K562 (cell line): ENCODE results near the gene ETS2. TPM values are rescaled to one million over a fixed set of nuclear protein-coding genes. Genes with fewer than 3 reads are reported as not detected.

ENCODE experiments used
- ATAC-seq: fragments of 200-7000 bp; cut with Tn5 transposase; 3 replicates; pipeline ENCODE4 v1.9.1; 2020; ENCODE audit warnings: moderate library complexity
- BruUV-seq: library from RNA; stranded (reverse); fragments of 400-500 nt; replicated peaks from 2 replicates; lab custom pipeline; 2021; lab: Mats Ljungman, UMichigan
- CTCF ChIA-PET: fragments of 300-600 bp; formaldehyde crosslinking; extraction: SDS; loops from one replicate; lab custom pipeline; 2021; ENCODE audit warnings: low intra/inter-chr PET ratio; lab: Yijun Ruan, JAX
- POLR2A ChIA-PET: fragments of 300-600, 350-650 bp; sonication (Branson Sonifier 250); formaldehyde crosslinking; extraction: SDS; loops from one replicate; lab custom pipeline; 2021; ENCODE audit warnings: antibody characterized with exemption, inconsistent platforms; lab: Yijun Ruan, JAX
- DNase-seq, 4 experiments: peaks; one replicate each; pipeline versions ENCODE4 v3.0.0 to v3.0.0-alpha.2; 2011 to 2018; ENCODE audit warnings: low spot score in 3 of 4, mixed read lengths in 3 of 4; ENCODE audit errors: extremely low read depth in 1 of 4
- FAIRE-seq: peaks from 2 replicates; lab custom pipeline; 2011; peaks lifted over from hg19 to GRCh38; lab: Jason Lieb, UNC
- H2AFZ ChIP-seq: 2 replicates; pipeline ENCODE4 v1.6.0; 2011; ENCODE audit warnings: low read depth, low read length, control low read depth, inconsistent platforms
- H3K27ac ChIP-seq: fragments of 200-600 bp; 3 replicates; pipeline ENCODE4 v1.8.0; 2011; ENCODE audit warnings: low read depth, mild to moderate bottlenecking, control low read depth, inconsistent platforms, low read length, moderate library complexity, mixed read lengths; ENCODE audit errors: extremely low read depth
- H3K27me3 ChIP-seq, 2 experiments: fragments of 300-600 bp in 1 of 2; 2 replicates in 1 of 2; 3 replicates in 1 of 2; pipeline versions ENCODE4 v1.6.0 to v1.8.0; 2011; ENCODE audit warnings: inconsistent platforms in 2 of 2, low read length in 2 of 2, mild to moderate bottlenecking in 1 of 2, mixed read lengths in 1 of 2, moderate library complexity in 1 of 2; ENCODE audit not compliant: control insufficient read depth in 2 of 2, insufficient read depth in 2 of 2
- H3K36me3 ChIP-seq: fragments of 300-600 bp; 3 replicates; pipeline ENCODE4 v1.8.0; 2011; ENCODE audit warnings: mild to moderate bottlenecking, low read length, inconsistent platforms; ENCODE audit not compliant: control insufficient read depth, insufficient read depth
- H3K4me1 ChIP-seq, 2 experiments: fragments of 200-600 bp in 1 of 2; replicated peaks in 1 of 2; 2 replicates in 1 of 2; 3 replicates in 1 of 2; pipeline versions ENCODE4 v1.5.1 to v1.8.0; 2011; ENCODE audit warnings: inconsistent platforms in 2 of 2, low read length in 2 of 2, mild to moderate bottlenecking in 1 of 2, mixed read lengths in 1 of 2, moderate library complexity in 1 of 2; ENCODE audit not compliant: control insufficient read depth in 2 of 2, insufficient read depth in 2 of 2
- H3K4me2 ChIP-seq: 2 replicates; pipeline ENCODE4 v1.6.1; 2011; ENCODE audit warnings: low read length, control low read depth, inconsistent platforms, mixed read lengths; ENCODE audit not compliant: insufficient read depth
- H3K4me3 ChIP-seq: fragments of 200-600 bp; sonication (generic), shearing (Covaris generic); 2 replicates; pipeline ENCODE4 v1.5.1; 2016; ENCODE audit warnings: control low read depth, inconsistent platforms
- H3K79me2 ChIP-seq: fragments of 200-600 bp; 3 replicates; pipeline ENCODE4 v1.8.0; 2011; ENCODE audit warnings: low read length, inconsistent platforms; ENCODE audit not compliant: control insufficient read depth, insufficient read depth
- H3K9ac ChIP-seq, 2 experiments: 2 replicates each; pipeline versions ENCODE4 v1.6.0 to v1.6.1; 2011; ENCODE audit warnings: low read depth in 2 of 2, low read length in 2 of 2, control low read depth in 1 of 2, inconsistent platforms in 1 of 2, mild to moderate bottlenecking in 1 of 2, mixed read lengths in 1 of 2; ENCODE audit not compliant: insufficient read depth in 1 of 2
- H3K9me1 ChIP-seq: one replicate; pipeline ENCODE4 v1.6.0; 2011; ENCODE audit warnings: inconsistent platforms, mild to moderate bottlenecking, low read length, moderate library complexity; ENCODE audit not compliant: control insufficient read depth, insufficient read depth
- H3K9me3 ChIP-seq: replicated peaks from 2 replicates; pipeline ENCODE4 v1.5.1; 2011; ENCODE audit warnings: low read depth, low read length, inconsistent platforms; ENCODE audit not compliant: control insufficient read depth, insufficient read depth
- H4K20me1 ChIP-seq: replicated peaks from 2 replicates; pipeline ENCODE4 v1.6.1; 2011; ENCODE audit warnings: low read length, inconsistent platforms, mixed read lengths; ENCODE audit not compliant: control insufficient read depth, insufficient read depth
- C11orf30 ChIP-seq: fragments of 450-650 bp; IDR thresholded peaks from 2 replicates; pipeline ENCODE4 v1.6.1; 2016; ENCODE audit warnings: low read depth, mild to moderate bottlenecking
- FOSL1 ChIP-seq: fragments of 200-800 bp; sonication (Bioruptor generic); conservative IDR thresholded peaks from 2 replicates; pipeline ENCODE4 v1.6.1; 2016; ENCODE audit warnings: missing genetic modification characterization, missing compliant biosample characterization
- MAFF ChIP-seq: IDR thresholded peaks from 2 replicates; pipeline ENCODE4 v1.6.1; 2012; ENCODE audit warnings: low read length, improper control_type of control experiment
- MAFG ChIP-seq: fragments of 450-650 bp; conservative IDR thresholded peaks from 2 replicates; pipeline ENCODE4 v1.6.1; 2016; ENCODE audit warnings: missing genetic modification characterization, missing compliant biosample characterization
- MAZ ChIP-seq, 2 experiments: fragments of 450-650 bp in 1 of 2; sonication (generic) in 1 of 2; formaldehyde crosslinking; IDR thresholded peaks in 1 of 2; conservative IDR thresholded peaks in 1 of 2; 2 replicates each; pipeline versions ENCODE4 v1.4.0 to v1.5.0; 2020; ENCODE audit warnings: mild to moderate bottlenecking in 1 of 2, missing genetic modification reagents in 1 of 2
- MCM3 ChIP-seq: fragments of 450-650 bp; IDR thresholded peaks from 2 replicates; pipeline ENCODE4 v1.6.1; 2016
- MTA1 ChIP-seq: fragments of 450-650 bp; IDR thresholded peaks from 2 replicates; pipeline ENCODE4 v1.6.1; 2017; ENCODE audit warnings: borderline replicate concordance
- NFE2 ChIP-seq: IDR thresholded peaks from 2 replicates; pipeline ENCODE4 v1.6.1; 2014; ENCODE audit warnings: antibody characterized with exemption, low read depth
- SMARCB1 ChIP-seq: IDR thresholded peaks from 2 replicates; pipeline ENCODE4 v1.6.1; 2011; ENCODE audit warnings: improper control_type of control experiment, low read depth; ENCODE audit not compliant: insufficient read length
- ZNF316 ChIP-seq: fragments of 450-650 bp; IDR thresholded peaks from 2 replicates; pipeline ENCODE4 v1.6.1; 2016
- ZNF644 ChIP-seq: fragments of 200-800 bp; sonication (Bioruptor generic); IDR thresholded peaks from 2 replicates; pipeline ENCODE4 v1.6.1; 2016; ENCODE audit warnings: low read depth, missing genetic modification characterization, missing compliant biosample characterization
- WGBS: fragments of 100-300 bp; shearing (Covaris generic); methylation state at CpG from one replicate; pipeline ENCODE4 v1.1.6; 2016; ENCODE audit warnings: low coverage, mixed read lengths; ENCODE audit not compliant: insufficient coverage; ENCODE audit errors: missing lambda C conversion rate; 5-methylcytosine and 5-hydroxymethylcytosine counted together
- in situ Hi-C: fragments of 300-500 bp; cut with MboI; formaldehyde crosslinking; loops from 4 replicates; pipeline ENCODE4 v1.15.0; 2018; ENCODE audit warnings: inconsistent platforms, mixed read lengths
- intact Hi-C: fragments of 100-400 bp; cut with micrococcal nuclease; formaldehyde crosslinking; loops from 2 replicates; pipeline ENCODE4 v1.14.2; 2022
- polyA plus RNA-seq, 8 experiments: library from polyadenylated mRNA; depleted of rRNA in 4 of 8; stranded (reverse) in 5 of 8; unstranded in 3 of 8; fragments of >200 nt; fragmentation: Nextera tagmentation in 2 of 8; fragmentation: Illumina TruSeq in 1 of 8; extraction: Ambion mirVana in 2 of 8; extraction: Trizol in 1 of 8; gene quantifications; 2 replicates each; pipeline versions ENCODE4 v1.2.1 to v1.2.3, GENCODE V29; 2011 to 2014; ENCODE audit warnings: inconsistent platforms in 1 of 8, missing spikeins in 1 of 8
- total RNA-seq, 7 experiments: library from RNA; depleted of rRNA in 6 of 7; stranded (reverse); fragments of >200 nt in 6 of 7; fragmentation: Illumina TruSeq in 2 of 7; extraction: Trizol in 2 of 7; gene quantifications; 2 replicates each; pipeline versions ENCODE4 v1.2.1 to v1.2.3, GENCODE V29; 2011 to 2021; ENCODE audit warnings: low replicate concordance in 1 of 7
- TF ChIP-seq, protein P1 (sequence below): sonication (generic); formaldehyde crosslinking; IDR thresholded peaks from 2 replicates; pipeline ENCODE4 v1.8.0; 2022; ENCODE audit warnings: missing genetic modification reagents, mild to moderate bottlenecking, borderline replicate concordance
- TF ChIP-seq, protein P2 (sequence below), 2 experiments: fragments of 450-650 bp in 1 of 2; sonication (generic) in 1 of 2; formaldehyde crosslinking in 1 of 2; IDR thresholded peaks in 1 of 2; conservative IDR thresholded peaks in 1 of 2; 2 replicates each; pipeline versions ENCODE4 v1.6.1 to v1.8.1; 2016 to 2023; ENCODE audit warnings: mild to moderate bottlenecking in 2 of 2, moderate library complexity in 2 of 2, inconsistent platforms in 1 of 2, missing genetic modification reagents in 1 of 2

The ETS2 gene
- total and polyA plus RNA-seq, 9 of the 15 experiments (the other 6 are each of a cell fraction or from before 2014, with no cell fraction given) = 1.7 to 24.4 (median 12.2) TPM

GRCh38 chr21:38843379-38843778 lies 37.6 kb downstream of the ETS2 start:
- 0 out of 2 replicates have a peak, but pooled peaks have one; percentile 5 for TF ChIP-seq MCM3
- TF ChIP-seq, protein P1, sequence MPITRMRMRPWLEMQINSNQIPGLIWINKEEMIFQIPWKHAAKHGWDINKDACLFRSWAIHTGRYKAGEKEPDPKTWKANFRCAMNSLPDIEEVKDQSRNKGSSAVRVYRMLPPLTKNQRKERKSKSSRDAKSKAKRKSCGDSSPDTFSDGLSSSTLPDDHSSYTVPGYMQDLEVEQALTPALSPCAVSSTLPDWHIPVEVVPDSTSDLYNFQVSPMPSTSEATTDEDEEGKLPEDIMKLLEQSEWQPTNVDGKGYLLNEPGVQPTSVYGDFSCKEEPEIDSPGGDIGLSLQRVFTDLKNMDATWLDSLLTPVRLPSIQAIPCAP (CRISPR knock-in tag) = no peak
- Histone ChIP-seq H2AFZ (no peak overlapping the region), H3K79me2 (no peaks in the 10 kb centered on the region), H3K9me3 (no peaks in the 10 kb centered on the region), H3K9ac (no peak overlapping the region), H3K4me1 (peaks cover 5 to 17% of the 10 kb centered on the region in 2 experiments; a peak in 3 of 5 replicates), H3K36me3 (no peaks in the 10 kb centered on the region), H4K20me1 (no peaks in the 10 kb centered on the region), H3K27ac (no peak overlapping the region), H3K27me3 (no peaks in the 10 kb centered on the region), H3K4me3 (no peak overlapping the region), H3K4me2 (no peak overlapping the region), H3K9me1 (no peaks in the 10 kb centered on the region)
- FAIRE-seq (no peak), DNase-seq (no peak), ATAC-seq (no peak)
- POLR2A ChIA-PET = interaction anchor here (0.5 to 0.9 kb wide), 2 partner anchors 29 to 255 kb away, joined by 3 read pairs; no protein-coding TSS in a partner anchor
- 58% methylated on average over 5 of the region's 5 CpGs for WGBS
- no TSS peak for BruUV-seq
- CTCF ChIA-PET = no interaction called here
- in situ Hi-C loops (no loop called here), intact Hi-C loops (no loop called here)

DNA sequence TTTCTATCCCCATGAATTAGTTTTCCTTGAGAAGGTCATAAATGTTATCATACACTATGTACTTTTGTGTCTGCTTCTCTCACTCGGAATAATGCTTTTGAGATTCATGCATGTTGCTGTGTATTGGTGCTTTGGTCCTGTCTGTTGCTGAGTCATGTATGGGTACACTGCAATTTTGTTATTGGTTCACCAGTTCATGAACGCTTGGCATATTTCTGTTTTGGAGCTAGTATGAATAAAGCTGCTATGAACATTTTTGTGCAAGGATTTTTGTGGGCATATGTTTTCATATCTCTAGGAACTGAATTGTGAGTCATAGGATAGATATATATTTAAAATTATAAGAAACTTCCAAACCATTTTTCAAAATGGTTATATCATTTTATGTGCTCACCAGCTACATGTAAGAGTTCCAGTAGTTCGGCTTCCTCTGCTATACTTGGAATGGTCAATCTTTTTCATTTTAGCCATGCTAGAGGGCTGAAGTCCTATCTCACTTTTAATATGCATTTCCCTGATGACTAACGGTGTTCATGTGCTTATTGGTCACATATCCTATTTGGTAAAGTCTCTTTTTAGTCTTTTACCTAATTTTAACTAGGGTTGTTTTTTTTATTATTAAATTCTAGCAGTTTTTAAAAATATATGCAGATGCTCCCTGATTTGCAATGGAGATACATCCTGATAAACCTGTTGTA lies 38.2 kb downstream of the ETS2 start:
- Histone ChIP-seq H2AFZ (no peak overlapping the region), H3K9me3 (no peaks in the 10 kb centered on the region), H3K4me3 (no peak overlapping the region), H3K9me1 (no peaks in the 10 kb centered on the region), H4K20me1 (no peaks in the 10 kb centered on the region), H3K79me2 (no peaks in the 10 kb centered on the region), H3K4me1 (peaks cover 5 to 17% of the 10 kb centered on the region in 2 experiments; a peak in 3 of 5 replicates), H3K27me3 (no peaks in the 10 kb centered on the region), H3K9ac (no peak overlapping the region), H3K4me2 (no peak overlapping the region), H3K27ac (no peak overlapping the region)
- FAIRE-seq (no peak), ATAC-seq (no peak)
- 23% methylated on average over 4 of the region's 4 CpGs for WGBS
- POLR2A ChIA-PET = no interaction called here
- intact Hi-C loops (no loop called here), in situ Hi-C loops (no loop called here)
- BruUV-seq = no TSS peak
- TF ChIP-seq MAZ (CRISPR knock-in tag; conservative IDR thresholded peaks at IDR 0.05 in 1 of 2, IDR thresholded peaks at IDR 0.05 in 1 of 2) (no peak), MTA1 (no peak), MAFG (peak; percentile 66), ZNF316 (peak; percentile 58), SMARCB1 (no peak), NFE2 (peak; percentile 71), MAFF (0 out of 2 replicates have a peak, but pooled peaks have one; percentile 4), ZNF644 (tag) (0 out of 2 replicates have a peak, but pooled peaks have one; percentile 26), FOSL1 (tag) (peak; percentile 55), C11orf30 (peak; percentile 42; the same call in 1 of the 2 replicates)
- TF ChIP-seq, protein P2, sequence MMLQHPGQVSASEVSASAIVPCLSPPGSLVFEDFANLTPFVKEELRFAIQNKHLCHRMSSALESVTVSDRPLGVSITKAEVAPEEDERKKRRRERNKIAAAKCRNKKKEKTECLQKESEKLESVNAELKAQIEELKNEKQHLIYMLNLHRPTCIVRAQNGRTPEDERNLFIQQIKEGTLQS (IDR thresholded peaks at IDR 0.05) = peak; percentile 32; the same call in 1 of the 2 replicates
- TF ChIP-seq, protein P2 (CRISPR knock-in tag; conservative IDR thresholded peaks at IDR 0.05) = no peak
- TF ChIP-seq, all 486 proteins: peak for 8
- DNase-seq = no peak
- no peaks in the 10 kb centered on the region for H3K36me3 ChIP-seq
- CTCF ChIA-PET = no interaction called here
